Stimulated activated CD4-positive, alpha-beta T cell treated with anti-CD3 and anti-CD28 coated beads, Interleukin-4, amount 100 ng/mL, for 48 hours (primary cell): ENCODE results near the gene CLPSL1.

Source experiments
- DNase-seq, 2 donors: peaks; one replicate each; pipeline ENCODE4 v3.0.0-alpha.2; 2020; ENCODE audit warnings: low read depth in 2 of 2

The CLPSL1 gene

DNA sequence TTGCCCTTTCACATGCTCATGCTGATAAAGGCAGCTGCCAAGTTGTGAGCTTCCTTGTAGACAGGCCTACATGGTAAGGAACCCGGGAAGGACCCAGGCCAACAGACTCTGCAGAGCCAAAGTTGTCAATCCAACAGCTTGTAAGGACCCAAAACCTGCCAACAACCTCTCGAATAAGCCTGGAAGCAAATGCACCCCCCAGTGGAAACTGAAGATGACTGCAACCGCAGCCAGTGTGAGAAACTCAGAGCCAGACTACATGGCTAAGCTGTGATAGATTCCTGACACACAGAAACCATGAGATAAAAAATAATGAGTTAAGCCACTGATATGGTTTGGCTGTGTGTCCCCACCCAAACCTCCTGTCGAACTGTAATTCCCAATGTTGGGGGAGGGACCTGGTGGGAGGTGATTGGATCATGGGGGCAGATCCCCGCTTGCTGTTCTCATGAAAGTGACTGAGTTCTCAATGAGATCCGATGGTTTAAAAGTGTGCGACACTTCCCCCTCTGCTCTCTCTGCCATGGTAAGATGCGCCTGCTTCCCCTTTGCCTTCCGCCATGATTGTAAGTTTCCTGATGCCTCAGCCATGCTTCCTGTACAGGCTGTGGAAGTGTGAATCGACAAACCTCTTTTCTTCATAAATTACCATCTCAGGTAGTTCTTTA is 23.2 kb upstream of the CLPSL1 start:
- DNase-seq = no peak

DNA sequence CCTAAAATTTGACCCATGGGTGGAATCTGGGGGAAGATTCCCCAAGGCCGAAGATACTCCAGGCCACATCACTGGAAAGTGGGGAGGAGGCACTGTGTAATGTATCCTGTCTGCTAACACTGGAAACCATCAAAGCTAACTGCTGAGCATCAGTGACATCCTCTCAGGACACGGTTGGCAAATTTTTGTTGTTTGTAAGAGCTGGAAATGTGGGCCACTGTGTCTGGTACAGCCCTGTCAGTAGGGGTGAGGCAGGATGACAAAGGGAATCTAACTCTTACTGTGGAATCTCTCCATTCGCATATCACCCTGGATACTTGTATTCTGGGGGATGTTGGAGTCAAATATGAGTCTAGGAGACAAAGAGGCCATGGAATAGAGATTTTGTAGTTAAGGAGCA is 21.4 kb upstream of the CLPSL1 start:
- no peak for DNase-seq

DNA sequence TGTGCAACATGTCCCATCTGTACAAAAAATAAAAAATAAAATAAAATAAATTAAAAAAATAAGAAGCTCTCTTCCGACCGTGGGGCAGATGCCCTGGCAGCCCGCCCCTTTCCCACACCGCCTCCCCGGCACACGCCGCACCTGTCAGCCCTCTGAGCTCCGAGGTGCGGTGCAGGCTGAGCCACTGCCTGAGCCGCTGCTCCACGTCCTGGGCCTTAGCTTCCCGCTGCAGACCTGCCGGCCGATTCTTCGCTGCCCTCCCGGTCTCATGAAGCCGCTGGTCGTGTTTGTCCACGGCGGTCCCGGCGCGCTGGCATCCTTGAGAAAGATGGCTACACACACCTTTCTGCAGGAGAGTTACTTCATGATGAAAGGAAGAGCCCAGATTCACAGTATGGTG is 15.1 kb upstream of the CLPSL1 start:
- no peak for DNase-seq

DNA sequence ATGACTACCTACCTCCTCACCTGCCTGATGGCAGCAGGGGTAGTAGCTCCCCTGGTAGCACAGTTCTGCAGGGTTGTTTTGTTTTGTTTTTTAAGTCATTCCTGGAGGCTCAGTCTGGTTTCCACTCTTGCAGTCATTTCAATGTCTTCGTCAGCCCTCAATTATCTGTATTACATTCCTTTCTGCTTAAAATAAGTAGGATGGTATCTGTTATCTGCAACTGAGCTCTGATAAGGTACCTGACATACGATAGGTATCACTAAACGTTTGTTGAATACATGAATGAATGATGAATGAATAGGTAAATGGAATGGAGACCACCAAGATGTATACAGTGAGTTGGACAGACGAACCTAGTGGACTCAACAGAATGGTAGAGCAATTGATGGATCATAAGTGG is 11.6 kb upstream of the CLPSL1 start:
- no peak for DNase-seq

DNA sequence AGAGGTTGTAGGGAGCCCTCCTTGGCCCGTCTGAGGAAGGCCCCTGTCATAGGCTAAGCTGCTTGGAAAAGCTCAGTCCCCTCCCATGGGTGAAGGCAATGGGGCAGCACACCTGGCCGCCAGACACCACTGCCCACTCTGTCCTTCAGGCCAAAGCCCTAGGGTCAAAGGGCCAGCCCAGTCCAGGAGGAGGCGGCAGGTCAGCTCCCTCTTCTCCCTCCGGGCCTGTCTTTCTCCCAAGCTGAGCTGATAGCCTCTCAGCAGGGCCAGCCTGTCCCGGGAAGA is 9.5 kb upstream of the CLPSL1 start:
- no peak for DNase-seq

DNA sequence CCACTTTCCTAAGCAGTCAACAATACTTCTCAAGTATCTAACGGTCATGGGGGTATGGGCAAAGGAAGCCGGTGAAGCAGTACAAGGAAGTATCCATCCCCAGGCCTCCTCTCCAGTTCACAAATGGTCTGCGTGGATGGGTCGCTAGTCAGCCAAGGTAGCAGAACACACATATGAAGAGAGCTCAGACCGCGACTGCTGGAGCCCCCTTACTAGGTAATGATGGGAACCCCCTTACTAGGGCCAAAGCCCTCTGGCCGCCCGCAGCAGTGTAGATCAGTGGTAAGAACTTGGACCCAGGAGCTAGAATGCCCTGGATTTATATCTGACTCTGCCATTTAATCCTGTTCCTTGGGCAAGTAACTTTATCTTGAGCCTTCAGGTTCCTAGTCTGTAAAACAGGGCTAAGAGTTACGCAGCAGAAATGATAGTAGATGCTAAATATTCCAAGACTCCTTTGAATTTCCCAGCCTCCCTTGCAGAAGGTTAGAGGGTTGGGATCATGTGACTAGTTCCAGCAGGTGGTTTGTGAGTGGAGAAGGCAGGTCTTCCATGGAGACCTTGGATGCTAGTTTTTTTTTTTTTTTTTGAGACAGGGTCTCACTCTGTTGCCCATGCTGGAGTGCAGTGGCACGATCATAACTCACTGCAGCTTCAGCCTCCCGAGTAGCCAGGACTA is 6.6 kb upstream of the CLPSL1 start:
- DNase-seq = no peak

DNA sequence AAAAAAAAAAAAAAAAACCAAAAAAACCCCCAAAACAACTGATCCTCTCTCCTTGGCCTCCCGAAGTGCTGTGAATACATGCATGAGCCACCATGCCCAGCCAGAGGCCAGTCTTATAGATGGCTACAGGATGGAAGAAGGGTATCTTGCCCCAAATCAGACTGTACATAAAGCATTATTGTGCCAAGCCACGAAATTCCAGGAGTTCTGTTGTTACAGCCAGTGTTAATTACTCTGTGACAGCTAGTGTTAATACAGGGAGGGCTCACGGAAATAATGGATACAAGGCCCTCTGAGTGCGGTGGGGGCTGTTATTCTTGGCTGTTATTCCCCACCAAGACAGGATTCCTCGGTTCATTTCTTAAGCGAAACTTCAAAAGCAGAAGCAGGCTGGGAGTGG is 5.8 kb upstream of the CLPSL1 start:
- no peak for DNase-seq

DNA sequence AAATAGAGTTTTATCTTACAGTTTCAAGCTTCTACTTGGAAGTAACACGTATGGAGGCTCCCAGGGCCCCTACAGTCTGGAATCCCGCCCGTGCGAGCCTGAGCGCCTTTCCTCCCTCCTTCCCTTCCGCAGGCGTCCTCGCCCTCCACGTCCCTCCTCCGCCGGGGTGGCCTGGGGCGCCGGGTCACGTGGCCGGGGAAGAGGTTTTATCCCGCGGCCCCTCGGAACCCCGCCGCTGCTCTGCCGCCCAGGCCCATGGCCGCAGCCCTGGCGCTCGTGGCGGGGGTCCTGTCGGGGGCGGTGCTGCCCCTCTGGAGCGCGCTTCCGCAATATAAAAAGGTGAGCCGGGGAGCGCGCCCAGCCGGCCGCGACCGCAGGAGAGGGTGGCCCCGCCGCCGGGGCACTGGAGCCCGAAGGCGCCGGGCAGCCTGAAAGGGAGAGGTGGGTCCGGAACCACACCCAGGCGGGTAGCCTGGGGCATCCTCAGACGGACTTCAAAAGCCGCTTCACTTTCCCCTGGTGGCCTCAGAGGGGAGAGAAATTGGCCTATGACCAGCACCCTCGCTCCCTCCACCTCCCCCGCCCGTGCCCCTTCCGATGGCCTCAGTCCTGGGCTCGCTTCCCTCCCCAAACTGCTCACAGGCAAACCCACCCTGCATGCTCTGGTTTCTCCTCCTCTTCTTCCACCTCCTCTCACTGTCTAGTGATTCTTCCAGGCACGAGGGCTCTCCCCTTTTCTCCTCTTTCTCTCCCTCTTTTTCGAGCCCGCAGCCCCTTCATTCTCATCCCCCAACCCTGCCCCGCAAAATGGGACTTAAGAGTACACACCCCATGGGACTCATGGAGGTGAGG is 4.2 kb upstream of the CLPSL1 start, which contains the start of gene CLPSL2:
Gene CLPSL2, plus strand, starts transcription at position 235 of the 852 bp plus-strand sequence. Its CDS starts 21 bp downstream, at position 256.
- no peak for DNase-seq

DNA sequence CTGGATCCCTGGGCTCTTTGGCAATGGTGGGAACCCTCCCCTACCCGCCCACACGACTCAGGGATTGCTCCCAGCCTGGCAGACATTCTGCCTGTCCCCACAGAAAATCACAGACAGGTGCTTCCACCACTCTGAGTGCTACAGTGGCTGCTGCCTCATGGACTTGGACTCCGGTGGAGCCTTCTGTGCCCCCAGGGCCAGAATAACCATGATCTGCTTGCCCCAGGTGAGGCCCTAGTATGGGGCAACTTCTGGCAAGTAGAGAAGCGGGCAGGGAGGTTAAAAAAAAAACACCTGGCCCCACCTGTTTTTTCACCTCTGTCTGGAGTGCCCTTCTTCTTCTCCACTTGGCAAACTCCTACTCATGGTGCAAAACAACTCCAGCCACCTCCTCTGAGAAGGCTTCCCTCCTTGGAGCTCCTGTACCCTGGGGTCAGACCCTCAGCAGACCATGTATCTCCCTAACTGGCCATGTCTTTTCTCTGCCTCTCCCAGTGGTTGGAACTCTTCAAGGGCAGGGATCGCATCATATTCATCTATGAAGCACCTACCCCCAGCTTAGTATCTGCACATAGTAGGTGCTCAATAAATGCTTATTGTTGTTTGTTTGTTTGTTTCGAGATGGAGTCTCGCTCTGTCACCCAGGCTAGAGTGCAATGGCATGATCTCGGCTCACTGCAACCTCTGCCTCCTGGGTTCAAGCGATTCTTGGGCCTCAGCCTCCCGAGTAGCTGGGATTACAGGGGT is 3.3 kb upstream of the CLPSL1 start:
- DNase-seq = no peak

DNA sequence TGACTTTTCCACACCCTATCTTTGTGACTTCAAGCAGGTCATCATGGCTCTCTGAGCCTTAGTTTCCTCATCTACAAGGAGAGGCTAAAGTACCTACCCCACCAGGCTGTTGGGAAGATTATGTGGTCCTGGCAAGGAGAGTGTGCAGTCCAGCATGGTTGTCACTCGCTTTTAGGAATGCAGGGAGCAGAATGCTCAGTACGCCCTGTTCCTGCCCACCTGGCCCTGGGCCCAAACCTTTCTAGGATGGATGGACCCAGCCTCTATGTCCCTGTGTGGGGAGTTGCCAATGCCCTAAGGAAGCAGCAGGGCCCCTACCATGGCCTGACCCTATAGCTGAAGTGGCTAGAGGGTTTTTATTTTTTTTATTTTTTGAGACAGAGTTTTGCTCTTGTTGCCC is 2.4 kb upstream of the CLPSL1 start:
- no peak for DNase-seq

DNA sequence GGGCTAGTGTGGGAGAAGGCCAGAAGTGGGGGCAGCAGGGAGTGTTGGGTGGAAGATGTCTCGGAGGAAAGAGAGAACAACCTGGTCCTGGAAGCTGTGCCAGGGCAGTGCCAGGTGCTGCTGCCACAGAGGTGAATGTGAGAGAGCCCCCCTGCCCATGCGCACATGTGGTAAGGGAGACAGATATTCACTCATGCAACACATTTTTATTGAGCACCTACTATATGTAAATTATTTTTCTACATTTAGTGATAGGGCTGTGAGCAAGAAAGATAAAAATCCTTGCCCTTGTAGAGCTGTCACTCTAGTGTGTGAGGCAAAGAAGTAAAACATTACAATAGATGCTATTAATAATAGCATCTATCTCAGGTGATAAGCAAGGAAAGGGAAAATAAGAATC is 471 bp downstream of the CLPSL1 start:
- no peak for DNase-seq

DNA sequence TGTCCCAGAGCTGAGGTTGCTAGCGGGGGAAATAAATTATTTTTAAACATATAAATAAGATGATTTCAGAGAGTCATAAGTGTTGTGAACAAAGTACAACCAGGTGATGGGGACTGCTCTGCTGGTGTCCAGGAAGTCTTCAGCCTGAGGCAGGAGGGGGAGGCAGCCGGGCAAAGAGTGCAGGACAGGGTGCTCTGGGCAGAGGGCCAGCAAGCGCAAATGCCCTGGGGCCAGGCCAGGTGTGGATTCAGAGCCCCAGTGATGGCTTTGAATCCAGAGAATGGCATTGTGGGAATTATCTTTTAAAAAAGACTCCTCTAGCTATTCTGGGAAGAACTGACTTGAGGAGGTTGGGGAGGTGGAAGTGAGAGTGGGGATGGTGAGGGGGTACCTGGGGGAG is 1.6 kb downstream of the CLPSL1 start:
- DNase-seq = no peak

DNA sequence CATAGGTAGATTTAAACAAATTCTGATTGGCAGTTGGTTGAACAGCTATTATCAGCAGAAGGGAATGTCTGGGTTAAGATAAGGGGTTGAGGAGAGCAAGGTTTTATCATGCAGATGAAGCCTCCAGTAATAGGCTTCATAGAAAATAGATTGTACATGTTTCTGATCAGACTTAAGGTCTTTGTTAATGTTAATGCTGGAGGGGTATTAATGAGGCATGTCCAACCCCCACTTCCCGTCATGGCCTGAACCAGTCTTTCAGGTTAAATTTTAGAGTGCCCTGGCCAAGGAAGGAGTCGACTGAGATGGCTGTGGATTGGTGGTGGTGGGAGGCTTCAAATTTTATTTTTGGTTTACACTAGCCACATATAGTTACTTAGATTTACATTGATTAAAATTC is 3.4 kb downstream of the CLPSL1 start:
- DNase-seq = no peak

DNA sequence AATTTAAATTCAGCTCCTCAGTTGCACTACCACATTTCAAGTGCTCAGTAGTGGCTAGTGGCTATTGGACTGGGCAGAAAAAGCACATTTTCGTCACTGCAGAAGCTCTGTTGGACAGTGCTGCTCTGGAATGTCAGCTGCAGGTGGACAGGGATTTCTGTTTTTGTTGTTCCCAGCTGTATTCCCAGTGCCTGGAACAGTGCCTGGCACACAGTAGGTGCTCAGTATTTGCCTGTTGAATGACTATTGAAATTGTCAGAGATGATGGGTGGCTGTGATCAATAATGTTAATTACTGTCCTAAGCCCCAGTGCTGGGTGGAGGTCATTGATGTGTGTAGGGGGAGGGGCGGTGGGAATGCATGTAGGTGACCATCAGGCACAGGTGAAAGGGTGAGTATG is 5.5 kb downstream of the CLPSL1 start:
- DNase-seq = no peak

DNA sequence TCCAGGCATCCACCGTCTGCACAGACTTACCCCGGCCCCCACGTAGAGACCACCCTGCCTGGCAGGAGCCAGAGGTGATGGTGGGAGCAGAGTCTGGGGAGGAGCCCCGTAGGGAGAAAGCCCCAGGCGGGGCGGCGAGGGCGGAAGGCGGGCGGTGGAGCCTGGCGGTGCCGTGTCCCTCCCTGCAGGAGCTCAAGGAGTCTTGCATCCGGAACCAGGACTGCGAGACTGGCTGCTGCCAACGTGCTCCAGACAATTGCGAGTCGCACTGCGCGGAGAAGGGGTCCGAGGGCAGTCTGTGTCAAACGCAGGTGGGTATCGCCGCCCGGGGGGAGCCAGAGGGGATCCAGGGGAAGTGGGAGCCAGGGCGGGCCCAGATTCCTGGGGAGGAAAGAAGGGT is 6.0 kb downstream of the CLPSL1 start:
- DNase-seq = no peak

DNA sequence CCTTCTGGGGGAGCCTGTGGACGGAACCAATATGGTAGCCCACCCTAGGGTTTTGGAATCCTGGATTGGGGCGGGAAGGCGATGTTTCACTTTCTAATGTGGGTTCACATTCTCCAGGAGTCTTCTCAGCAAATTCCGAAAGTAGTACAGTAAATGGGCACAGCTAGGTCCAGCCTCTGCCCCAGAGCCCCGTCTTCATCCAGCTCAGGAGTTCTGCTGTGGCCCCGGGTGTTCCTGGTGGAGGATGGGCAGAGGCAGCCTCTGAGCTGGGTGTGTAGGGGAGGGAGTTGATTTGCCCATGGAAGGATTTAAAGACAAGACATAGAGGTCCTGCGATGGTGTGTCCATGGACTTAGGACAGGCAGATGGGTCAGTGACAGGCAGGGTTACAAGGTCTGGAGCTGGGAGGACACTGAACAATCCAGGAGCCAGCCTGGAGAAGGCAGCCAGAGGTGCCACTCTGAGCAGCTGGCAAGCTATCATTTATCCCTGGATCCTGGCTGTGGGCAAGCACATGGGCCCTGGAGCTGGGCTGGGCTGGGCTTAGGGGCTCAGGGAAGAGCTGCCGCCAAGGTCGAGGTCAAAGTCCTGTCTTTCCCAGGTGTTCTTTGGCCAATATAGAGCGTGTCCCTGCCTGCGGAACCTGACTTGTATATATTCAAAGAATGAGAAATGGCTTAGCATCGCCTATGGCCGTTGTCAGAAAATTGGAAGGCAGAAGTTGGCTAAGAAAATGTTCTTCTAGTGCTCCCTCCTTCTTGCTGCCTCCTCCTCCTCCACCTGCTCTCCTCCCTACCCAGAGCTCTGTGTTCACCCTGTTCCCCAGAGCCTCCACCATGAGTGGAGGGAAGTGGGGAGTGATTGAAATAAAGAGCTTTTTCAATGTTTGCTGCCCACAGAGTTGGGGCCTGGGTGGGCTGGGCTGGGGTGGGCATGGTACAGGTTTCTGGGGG is 6.7 kb downstream of the CLPSL1 start:
- no peak for DNase-seq

DNA sequence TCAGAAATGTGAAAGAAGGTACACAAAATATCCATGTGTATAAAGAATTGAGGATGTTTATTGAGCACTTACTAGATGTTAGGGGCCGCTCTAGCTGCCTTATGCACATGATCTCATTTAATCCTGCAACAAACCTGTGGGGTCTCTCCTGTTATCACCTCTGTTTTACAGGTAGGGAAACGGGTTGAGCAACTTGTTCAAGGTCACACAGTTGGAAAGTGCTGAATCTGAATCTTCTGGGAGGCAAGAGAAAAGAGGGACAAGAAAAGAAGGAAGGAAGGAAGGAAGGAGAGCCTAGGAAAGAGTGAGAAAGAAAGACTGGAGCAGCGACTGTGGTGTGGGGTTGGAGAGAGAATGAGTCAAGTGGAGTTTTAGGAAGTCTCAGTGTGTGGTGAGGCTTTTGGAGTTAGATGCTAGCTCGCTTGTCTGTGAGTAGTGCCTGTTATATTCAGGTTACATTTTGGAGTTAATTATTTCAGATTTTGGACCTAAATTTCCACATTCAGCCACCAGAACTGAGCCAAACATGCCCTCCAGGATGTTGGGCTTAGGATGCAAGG is 7.7 kb downstream of the CLPSL1 start:
- DNase-seq = no peak

DNA sequence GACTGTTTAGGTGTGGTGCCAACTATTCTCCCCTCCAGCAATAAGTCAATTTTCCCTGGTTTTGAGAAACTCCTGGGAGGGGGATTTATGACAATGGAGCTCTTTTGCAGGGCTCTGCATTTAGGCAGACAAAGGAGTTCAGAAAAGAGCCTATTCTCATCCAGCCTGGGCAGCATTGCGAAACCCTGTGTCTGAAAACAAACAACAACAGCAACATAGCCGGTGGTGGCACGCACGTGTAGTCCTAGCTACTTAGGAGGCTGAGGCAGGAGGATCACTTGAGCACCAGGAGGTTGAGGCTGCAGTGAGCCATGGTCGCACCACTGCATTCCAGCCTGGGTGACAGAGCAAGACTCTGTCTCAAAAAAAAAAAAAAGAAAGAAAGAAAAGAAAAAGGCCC is 9.9 kb downstream of the CLPSL1 start:
- no peak for DNase-seq

DNA sequence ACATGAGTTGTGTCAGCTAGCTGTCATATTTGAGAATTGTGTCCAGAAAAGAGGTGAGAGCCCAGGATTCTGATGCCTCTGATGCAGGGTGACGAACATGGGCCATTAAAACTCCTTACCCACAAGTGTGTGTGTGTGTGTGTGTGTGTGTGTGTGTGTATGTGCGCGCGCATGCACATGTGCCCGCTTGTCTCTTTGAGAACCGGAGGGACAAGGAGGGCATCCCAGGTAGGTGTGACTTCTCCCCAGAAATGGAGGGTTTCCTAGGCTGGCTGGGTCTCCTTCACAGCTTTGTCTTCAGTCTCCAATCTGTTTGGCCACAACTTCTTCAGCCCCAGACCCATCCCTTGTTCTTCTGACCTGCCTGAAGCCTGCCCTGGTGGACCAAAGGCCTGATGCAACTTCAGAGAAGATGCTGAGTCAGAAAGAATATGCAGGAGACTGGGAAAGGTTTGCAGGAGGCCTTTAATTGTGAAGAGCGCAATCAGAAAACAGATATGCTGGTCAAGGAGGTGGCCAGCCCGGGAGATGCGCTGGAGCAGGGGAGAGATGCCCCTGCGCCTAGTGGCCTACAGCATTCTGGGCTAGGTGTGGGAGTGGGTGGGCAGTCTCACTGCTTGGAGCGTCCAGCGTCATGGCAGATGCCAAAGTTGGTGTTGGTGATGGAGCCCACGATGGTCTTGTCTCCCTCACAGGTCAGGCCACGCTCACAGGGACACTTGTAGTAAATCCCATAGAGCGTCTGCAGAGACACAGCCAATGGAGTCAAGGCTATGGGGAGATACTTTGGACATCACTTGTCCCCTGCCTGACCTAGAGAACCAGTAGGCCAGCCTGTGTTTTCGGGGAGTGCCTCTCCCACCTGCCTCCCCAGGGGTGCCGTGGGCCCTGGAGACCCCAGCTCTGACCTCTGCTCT is 14.0 kb downstream of the CLPSL1 start:
- DNase-seq = no peak
